Bronchial epithelial cell (primary cell): Measurements from ENCODE around the gene EFHD2. TPM values are rescaled to one million over a fixed set of nuclear protein-coding genes. Genes with fewer than 3 reads are reported as not detected.
"Not testable (repeated sequence)": the region's sequence is repeated elsewhere in the genome, so short reads cannot be mapped to it uniquely, and the experiment has no call there.

Source experiments
- DNase-seq: peaks from one replicate; pipeline ENCODE4 v3.0.0-alpha.2; 2010; ENCODE audit warnings: low read depth
- FAIRE-seq: peaks from 2 replicates; lab custom pipeline; 2011; peaks lifted over from hg19 to GRCh38; lab: Jason Lieb, UNC
- H3K27me3 ChIP-seq: 2 replicates; pipeline ENCODE4 v1.5.1; 2011; ENCODE audit warnings: low read length; ENCODE audit not compliant: control insufficient read depth, insufficient read depth
- H3K36me3 ChIP-seq: 2 replicates; pipeline ENCODE4 v1.5.1; 2011; ENCODE audit warnings: low read length; ENCODE audit not compliant: control insufficient read depth, insufficient read depth
- H3K4me3 ChIP-seq: 2 replicates; pipeline ENCODE4 v1.5.1; 2011; ENCODE audit warnings: mild to moderate bottlenecking, low read depth, low read length, control low read depth
- CTCF ChIP-seq: IDR thresholded peaks from 2 replicates; pipeline ENCODE4 v1.5.1; 2011; ENCODE audit warnings: mild to moderate bottlenecking, moderate library complexity, low read length, control low read depth, inconsistent platforms; ENCODE audit not compliant: insufficient read depth, severe bottlenecking
- total RNA-seq: library from RNA; depleted of rRNA; stranded (reverse); fragments of >200 nt; gene quantifications from 2 replicates; pipeline ENCODE4 v1.2.1, GENCODE V29; 2014

The EFHD2 gene
- total RNA-seq, 1 donor from 2014 or later: 42.6 TPM

- no peak overlapping the region for H3K4me3 ChIP-seq
- no peaks in the 10 kb centered on the region for H3K36me3 ChIP-seq
- TF ChIP-seq CTCF: no peak
- H3K27me3 ChIP-seq: peaks cover 8% of the 10 kb centered on the region
- FAIRE-seq (no peak), DNase-seq (no peak)
Measured at GRCh38 chr1:15385420-15385819, 24.3 kb upstream of the EFHD2 start.

- Histone ChIP-seq H3K36me3 (no peaks in the 10 kb centered on the region), H3K27me3 (peaks cover 8% of the 10 kb centered on the region), H3K4me3 (no peak overlapping the region)
- DNase-seq (no peak), FAIRE-seq (no peak)
- TF ChIP-seq CTCF: no peak
Measured at GRCh38 chr1:15386164-15386749, 23.4 kb upstream of the EFHD2 start.

- FAIRE-seq (no peak), DNase-seq (no peak)
- H3K27me3 ChIP-seq: peaks cover 8% of the 10 kb centered on the region
- H3K4me3 ChIP-seq: no peak overlapping the region
- no peaks in the 10 kb centered on the region for H3K36me3 ChIP-seq
- TF ChIP-seq CTCF: no peak
Measured at GRCh38 chr1:15388201-15388880, 21.3 kb upstream of the EFHD2 start.

- H3K4me3 ChIP-seq, DNase-seq, FAIRE-seq, H3K36me3 ChIP-seq, H3K27me3 ChIP-seq: not testable (repeated sequence)
Measured at GRCh38 chr1:15389828-15390227, 19.9 kb upstream of the EFHD2 start.

- no peak for TF ChIP-seq CTCF
- FAIRE-seq (no peak), DNase-seq (no peak)
- no peak overlapping the region for H3K4me3 ChIP-seq
- no peaks in the 10 kb centered on the region for H3K36me3 ChIP-seq
- H3K27me3 ChIP-seq: peaks cover 6% of the 10 kb centered on the region
Measured at GRCh38 chr1:15390667-15391066, 19.0 kb upstream of the EFHD2 start.

- no peak for FAIRE-seq
- DNase-seq: no peak
Measured at GRCh38 chr1:15391366-15391765, 18.3 kb upstream of the EFHD2 start.

More at GRCh38 chr1:15391366-15391765, 18.3 kb upstream of the EFHD2 start:
- Histone ChIP-seq H3K4me3 (no peak overlapping the region), H3K27me3 (peaks cover 5% of the 10 kb centered on the region), H3K36me3 (no peaks in the 10 kb centered on the region)
- no peak for TF ChIP-seq CTCF
